ENCODE results near the gene TRAF1. TPM values are rescaled to one million over a fixed set of nuclear protein-coding genes. Genes with fewer than 3 reads are reported as not detected.

TRAF1 gene
- total RNA-seq, 1 experiment from 2014 or later, result 4.7 TPM

DNA sequence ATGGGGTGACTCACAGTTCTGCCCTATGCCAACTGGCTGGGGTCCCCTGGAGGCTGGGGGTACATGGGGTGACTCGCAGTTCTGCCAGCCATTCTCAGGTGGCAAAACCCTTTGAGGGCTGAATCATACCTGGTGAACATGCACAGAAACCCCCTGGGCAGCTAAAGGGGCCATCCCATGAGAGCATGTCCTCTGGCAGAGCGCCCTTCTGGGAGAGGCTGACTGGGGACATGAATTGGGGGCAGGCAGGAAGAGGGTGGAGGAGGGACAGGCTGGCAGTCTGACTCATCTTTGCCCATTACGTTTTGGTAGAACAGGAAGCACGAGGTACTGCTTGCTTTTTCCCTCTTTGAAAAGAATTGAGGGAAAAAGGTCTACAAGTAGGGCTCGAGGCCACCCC is 16.7 kb downstream of the TRAF1 start:
- POLR2A ChIA-PET, result no interaction called here
- H3K27ac ChIP-seq (ENCODE audit: low read length), result no peak overlapping the region
- H3K27me3 ChIP-seq (ENCODE audit: control insufficient read depth, insufficient read depth, low read length), result no peaks in the 10 kb centered on the region
- intact Hi-C loops (cut with micrococcal nuclease; ENCODE audit: unreplicated experiment) (no loop called here), in situ Hi-C loops (cut with HindIII; ENCODE audit: low pct_unique_long_range_greater_than_20kb, low sequenced_read_pairs) (no loop called here)
- H3K36me3 ChIP-seq (ENCODE audit: control insufficient read depth, insufficient read depth, low read length), result no peaks in the 10 kb centered on the region
- no peaks in the 10 kb centered on the region for H3K4me1 ChIP-seq (ENCODE audit: control insufficient read depth, insufficient read depth, low read length)
- TF ChIP-seq, protein P1, sequence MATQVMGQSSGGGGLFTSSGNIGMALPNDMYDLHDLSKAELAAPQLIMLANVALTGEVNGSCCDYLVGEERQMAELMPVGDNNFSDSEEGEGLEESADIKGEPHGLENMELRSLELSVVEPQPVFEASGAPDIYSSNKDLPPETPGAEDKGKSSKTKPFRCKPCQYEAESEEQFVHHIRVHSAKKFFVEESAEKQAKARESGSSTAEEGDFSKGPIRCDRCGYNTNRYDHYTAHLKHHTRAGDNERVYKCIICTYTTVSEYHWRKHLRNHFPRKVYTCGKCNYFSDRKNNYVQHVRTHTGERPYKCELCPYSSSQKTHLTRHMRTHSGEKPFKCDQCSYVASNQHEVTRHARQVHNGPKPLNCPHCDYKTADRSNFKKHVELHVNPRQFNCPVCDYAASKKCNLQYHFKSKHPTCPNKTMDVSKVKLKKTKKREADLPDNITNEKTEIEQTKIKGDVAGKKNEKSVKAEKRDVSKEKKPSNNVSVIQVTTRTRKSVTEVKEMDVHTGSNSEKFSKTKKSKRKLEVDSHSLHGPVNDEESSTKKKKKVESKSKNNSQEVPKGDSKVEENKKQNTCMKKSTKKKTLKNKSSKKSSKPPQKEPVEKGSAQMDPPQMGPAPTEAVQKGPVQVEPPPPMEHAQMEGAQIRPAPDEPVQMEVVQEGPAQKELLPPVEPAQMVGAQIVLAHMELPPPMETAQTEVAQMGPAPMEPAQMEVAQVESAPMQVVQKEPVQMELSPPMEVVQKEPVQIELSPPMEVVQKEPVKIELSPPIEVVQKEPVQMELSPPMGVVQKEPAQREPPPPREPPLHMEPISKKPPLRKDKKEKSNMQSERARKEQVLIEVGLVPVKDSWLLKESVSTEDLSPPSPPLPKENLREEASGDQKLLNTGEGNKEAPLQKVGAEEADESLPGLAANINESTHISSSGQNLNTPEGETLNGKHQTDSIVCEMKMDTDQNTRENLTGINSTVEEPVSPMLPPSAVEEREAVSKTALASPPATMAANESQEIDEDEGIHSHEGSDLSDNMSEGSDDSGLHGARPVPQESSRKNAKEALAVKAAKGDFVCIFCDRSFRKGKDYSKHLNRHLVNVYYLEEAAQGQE (IDR thresholded peaks at IDR 0.05; ENCODE audit: insufficient read depth in 1 of 2, low read depth in 2 of 2, low read length in 1 of 2), result no peak
- H3K9me3 ChIP-seq (ENCODE audit: control insufficient read depth, insufficient read depth, low read depth, low read length), result no peaks in the 10 kb centered on the region
- no peak for DNase-seq (ENCODE audit: low read depth, low spot score)
- CTCF ChIA-PET, result no interaction called here
- ATAC-seq, result no peak
- no TSS peak for BruUV-seq (replicated peaks)
- no peak overlapping the region for H3K4me3 ChIP-seq (ENCODE audit: low read depth in 2 of 2, low read length in 2 of 2)

DNA sequence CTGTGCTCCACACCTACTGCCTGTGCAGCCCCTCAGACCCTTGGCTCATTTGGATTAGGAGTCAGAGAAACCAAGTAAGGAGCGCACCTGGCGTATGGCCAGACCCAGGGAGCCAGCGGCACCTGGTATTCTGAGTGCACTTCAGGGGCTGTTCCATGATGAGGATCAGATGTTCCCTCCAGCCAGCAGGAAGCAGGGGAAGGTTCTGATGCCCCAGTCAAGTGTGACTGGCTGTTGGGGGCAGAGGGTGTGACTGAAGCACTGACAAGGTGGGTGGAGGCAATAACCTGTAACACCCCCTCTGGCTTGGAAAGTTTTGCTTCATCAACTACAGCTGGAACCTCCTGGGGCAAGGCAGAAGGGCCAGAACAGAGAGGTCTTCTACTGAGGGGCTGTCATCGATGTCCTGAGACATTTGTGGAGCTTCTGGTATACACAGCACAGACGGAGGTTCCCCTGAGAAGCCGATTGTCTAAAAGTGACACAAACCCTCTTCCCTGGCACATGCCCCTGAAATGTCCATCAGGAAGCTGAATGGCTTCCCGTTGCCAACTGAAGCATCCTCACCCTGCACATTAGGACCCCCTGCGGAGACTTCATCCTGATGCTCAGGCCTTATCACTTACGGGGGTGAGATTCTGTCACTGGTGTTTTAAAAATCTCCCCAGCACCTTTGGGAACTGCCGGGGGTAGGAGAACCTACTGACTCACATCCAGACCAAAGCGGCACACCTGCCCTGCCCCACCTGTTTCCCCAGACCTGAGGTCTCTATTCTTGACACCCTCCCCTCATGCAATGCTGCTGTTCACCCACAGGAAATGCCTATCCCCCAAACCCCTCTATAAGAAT is 21.1 kb downstream of the TRAF1 start:
- TF ChIP-seq, protein P1 (IDR thresholded peaks at IDR 0.05; ENCODE audit: insufficient read depth in 1 of 2, low read depth in 2 of 2, low read length in 1 of 2), result no peak
- TF ChIP-seq SIN3A (IDR thresholded peaks at IDR 0.05; ENCODE audit: borderline replicate concordance, insufficient read depth, low read depth, low read length), result no peak
- TF ChIP-seq POLR2AphosphoS5 (IDR thresholded peaks at IDR 0.05; ENCODE audit: low read depth, low read length), result no peak
- TF ChIP-seq, protein P2, sequence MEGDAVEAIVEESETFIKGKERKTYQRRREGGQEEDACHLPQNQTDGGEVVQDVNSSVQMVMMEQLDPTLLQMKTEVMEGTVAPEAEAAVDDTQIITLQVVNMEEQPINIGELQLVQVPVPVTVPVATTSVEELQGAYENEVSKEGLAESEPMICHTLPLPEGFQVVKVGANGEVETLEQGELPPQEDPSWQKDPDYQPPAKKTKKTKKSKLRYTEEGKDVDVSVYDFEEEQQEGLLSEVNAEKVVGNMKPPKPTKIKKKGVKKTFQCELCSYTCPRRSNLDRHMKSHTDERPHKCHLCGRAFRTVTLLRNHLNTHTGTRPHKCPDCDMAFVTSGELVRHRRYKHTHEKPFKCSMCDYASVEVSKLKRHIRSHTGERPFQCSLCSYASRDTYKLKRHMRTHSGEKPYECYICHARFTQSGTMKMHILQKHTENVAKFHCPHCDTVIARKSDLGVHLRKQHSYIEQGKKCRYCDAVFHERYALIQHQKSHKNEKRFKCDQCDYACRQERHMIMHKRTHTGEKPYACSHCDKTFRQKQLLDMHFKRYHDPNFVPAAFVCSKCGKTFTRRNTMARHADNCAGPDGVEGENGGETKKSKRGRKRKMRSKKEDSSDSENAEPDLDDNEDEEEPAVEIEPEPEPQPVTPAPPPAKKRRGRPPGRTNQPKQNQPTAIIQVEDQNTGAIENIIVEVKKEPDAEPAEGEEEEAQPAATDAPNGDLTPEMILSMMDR (IDR thresholded peaks at IDR 0.05), result no peak
- TF ChIP-seq TCF7L2 (IDR thresholded peaks at IDR 0.05; ENCODE audit: low read depth, low read length), result no peak
- CTCF ChIA-PET, result no interaction called here
- Histone ChIP-seq H3K4me3 (ENCODE audit: low read depth in 2 of 2, low read length in 2 of 2) (no peak overlapping the region), H3K27ac (ENCODE audit: low read length) (no peak overlapping the region), H3K27me3 (ENCODE audit: control insufficient read depth, insufficient read depth, low read length) (no peaks in the 10 kb centered on the region), H3K4me1 (ENCODE audit: control insufficient read depth, insufficient read depth, low read length) (no peaks in the 10 kb centered on the region), H3K36me3 (ENCODE audit: control insufficient read depth, insufficient read depth, low read length) (no peaks in the 10 kb centered on the region), H3K9me3 (ENCODE audit: control insufficient read depth, insufficient read depth, low read depth, low read length) (no peaks in the 10 kb centered on the region)
- POLR2A ChIA-PET, result no interaction called here
- intact Hi-C loops (cut with micrococcal nuclease; ENCODE audit: unreplicated experiment), result no loop called here
- ATAC-seq (no peak), DNase-seq (ENCODE audit: low read depth, low spot score) (no peak)
- in situ Hi-C loops (cut with HindIII; ENCODE audit: low pct_unique_long_range_greater_than_20kb, low sequenced_read_pairs), result no loop called here
- no TSS peak for BruUV-seq (replicated peaks)

All from Panc1 (cell line).